Pancreas (tissue), 10 donors: ENCODE measurements around the gene PCSK6. TPM values are rescaled to one million over a fixed set of nuclear protein-coding genes. Genes with fewer than 3 reads are reported as not detected.

Experiments used
- ATAC-seq, 4 donors: fragments of 200-7000 bp; cut with Tn5 transposase; one replicate each; pipeline versions ENCODE4 v1.8.0 to v1.9.1; 2020; ENCODE audit warnings: mild to moderate bottlenecking in 4 of 4, moderate library complexity in 4 of 4
- DNase-seq, 6 donors: peaks; one replicate each; pipeline ENCODE4 v3.0.0-alpha.2; 2020
- FAIRE-seq: peaks from 2 replicates; lab custom pipeline; 2012; peaks lifted over from hg19 to GRCh38; lab: Jason Lieb, UNC
- H3K27ac ChIP-seq, 4 donors: fragments of 200-600 bp; sonication (generic); 1 replicate in 3 of 4; 2 replicates in 1 of 4; pipeline versions ENCODE4 v1.5.0 to v1.8.0; 2020
- H3K27me3 ChIP-seq, 4 donors: fragments of 200-600 bp; one replicate each; pipeline ENCODE4 v1.8.0; 2021
- H3K36me3 ChIP-seq, 3 donors: fragments of 200-600 bp; sonication (generic) in 1 of 3; one replicate each; pipeline versions ENCODE4 v1.5.0 to v1.8.0; 2020 to 2021
- H3K4me1 ChIP-seq, 3 donors: fragments of 200-600 bp; one replicate each; pipeline ENCODE4 v1.8.0; 2021
- H3K4me3 ChIP-seq, 4 donors: fragments of 200-600 bp; sonication (generic) in 2 of 4; one replicate each; pipeline versions ENCODE4 v1.5.0 to v1.8.0; 2020 to 2021
- H3K9me3 ChIP-seq, 4 donors: fragments of 200-600 bp; one replicate each; pipeline ENCODE4 v1.8.0; 2021
- WGBS, 2 donors: extraction: QIAGEN DNeasy Blood & Tissue Kit; methylation state at CpG; one replicate each; pipeline ENCODE4 v1.1.7; 2013; 5-methylcytosine and 5-hydroxymethylcytosine counted together
- intact Hi-C, 3 donors: fragments of 100-400 bp; cut with DNase I; formaldehyde crosslinking; loops; one replicate each; pipeline versions ENCODE4 v1.11.1 to v1.14.2; 2022
- polyA plus RNA-seq, 2 donors: library from polyadenylated mRNA; stranded (reverse); fragments of 200-250 nt; gene quantifications; one replicate each; pipeline ENCODE4 v1.2.3, GENCODE V29; 2013
- total RNA-seq, 6 donors: library from RNA; stranded (reverse); fragmentation: NEBNext Ultra II Directional in 4 of 6; extraction: Animal tissue kit (Norgen Biotek cat#: 25700) in 4 of 6; gene quantifications; one replicate each; pipeline versions ENCODE4 v1.2.1 to v1.2.4, GENCODE V29; 2021 to 2023
- TF ChIP-seq, protein P1 (sequence below), 4 donors: fragments of 200-600 bp; sonication (generic) in 3 of 4; IDR thresholded peaks; one replicate each; pipeline versions ENCODE4 v1.5.0 to v1.8.0; 2021; ENCODE audit warnings: antibody characterized with exemption in 4 of 4
- donor health status: healthy with polysubstance abuse.
- donor health status: DM: no; HTN: no; CAD: no; lungs with moderate emphysema.
- donor health status: DM: no; HTN: no; CAD: no.
- donor health status: control.
- donor health status: control.
- donor health status: Bipolar disorder and iron deficiency.
- donor health status: DM: yes; HTN: yes; CAD: no.
- donor health status: DM: no; HTN: no; CAD: no.
- donor health status: DM: no; HTN: no; CAD: no.
- donor health status: DM: yes; HTN: yes; CAD: no.

Gene PCSK6
- total and polyA plus RNA-seq, 8 donors, result 0.87 to 4.5 (median 3.0) TPM

DNA sequence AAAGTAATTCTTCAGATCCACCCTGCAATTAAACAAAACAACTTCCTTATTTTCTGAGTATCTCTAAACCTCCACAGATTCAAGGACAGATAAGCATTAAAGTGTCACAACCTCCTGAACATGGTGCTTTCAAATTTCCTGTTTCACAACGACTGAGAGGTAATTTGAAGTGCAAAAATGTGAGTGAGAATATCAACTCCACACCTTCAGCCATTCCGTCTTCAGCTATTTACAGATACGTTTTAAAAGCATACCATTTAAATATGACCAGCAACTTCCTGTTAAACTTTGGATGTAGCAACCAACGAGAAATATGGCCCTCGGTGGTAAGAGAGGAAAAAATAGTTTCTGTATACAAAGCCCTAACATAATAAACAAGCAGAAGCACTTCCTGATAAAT is 32.1 kb upstream of the PCSK6 start:
- Histone ChIP-seq H3K4me3 (no peak overlapping the region), H3K27ac (no peak overlapping the region), H3K4me1 (no peaks in the 10 kb centered on the region), H3K27me3 (no peaks in the 10 kb centered on the region), H3K9me3 (peaks cover 0 to 5% (median 0%) of the 10 kb centered on the region in 4 donors), H3K36me3 (no peaks in the 10 kb centered on the region)
- DNase-seq, result no peak
- intact Hi-C loops, result no loop called here
- no peak for FAIRE-seq
- no peak for ATAC-seq
- WGBS, 2 donors, result 21 to 27% methylated on average over 5 of the region's 5 CpGs
- TF ChIP-seq, protein P1, sequence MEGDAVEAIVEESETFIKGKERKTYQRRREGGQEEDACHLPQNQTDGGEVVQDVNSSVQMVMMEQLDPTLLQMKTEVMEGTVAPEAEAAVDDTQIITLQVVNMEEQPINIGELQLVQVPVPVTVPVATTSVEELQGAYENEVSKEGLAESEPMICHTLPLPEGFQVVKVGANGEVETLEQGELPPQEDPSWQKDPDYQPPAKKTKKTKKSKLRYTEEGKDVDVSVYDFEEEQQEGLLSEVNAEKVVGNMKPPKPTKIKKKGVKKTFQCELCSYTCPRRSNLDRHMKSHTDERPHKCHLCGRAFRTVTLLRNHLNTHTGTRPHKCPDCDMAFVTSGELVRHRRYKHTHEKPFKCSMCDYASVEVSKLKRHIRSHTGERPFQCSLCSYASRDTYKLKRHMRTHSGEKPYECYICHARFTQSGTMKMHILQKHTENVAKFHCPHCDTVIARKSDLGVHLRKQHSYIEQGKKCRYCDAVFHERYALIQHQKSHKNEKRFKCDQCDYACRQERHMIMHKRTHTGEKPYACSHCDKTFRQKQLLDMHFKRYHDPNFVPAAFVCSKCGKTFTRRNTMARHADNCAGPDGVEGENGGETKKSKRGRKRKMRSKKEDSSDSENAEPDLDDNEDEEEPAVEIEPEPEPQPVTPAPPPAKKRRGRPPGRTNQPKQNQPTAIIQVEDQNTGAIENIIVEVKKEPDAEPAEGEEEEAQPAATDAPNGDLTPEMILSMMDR (IDR thresholded peaks at IDR 0.05), result no peak

DNA sequence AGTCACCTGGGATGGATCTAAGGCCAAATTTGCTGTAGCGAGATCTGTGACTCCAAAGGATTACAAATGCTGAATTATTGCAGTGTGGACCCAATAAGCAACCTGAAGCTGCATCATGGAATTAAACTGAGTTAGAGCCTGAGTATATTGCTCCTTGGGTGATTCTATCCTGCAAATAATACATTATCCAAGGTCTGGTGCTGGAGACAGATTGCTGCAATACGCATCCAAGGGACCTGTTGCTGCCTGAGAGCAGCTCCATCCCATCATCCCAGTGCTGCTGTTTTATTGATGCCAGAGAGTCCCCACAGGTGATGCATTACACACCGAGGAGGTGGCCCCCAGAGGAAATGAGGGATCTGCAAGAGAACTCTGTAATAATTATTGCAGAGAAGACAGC is 31.6 kb upstream of the PCSK6 start:
- Histone ChIP-seq H3K4me3 (no peak overlapping the region), H3K36me3 (no peaks in the 10 kb centered on the region), H3K9me3 (peaks cover 0 to 5% (median 0%) of the 10 kb centered on the region in 4 donors), H3K27me3 (no peaks in the 10 kb centered on the region), H3K4me1 (no peaks in the 10 kb centered on the region), H3K27ac (no peak overlapping the region)
- TF ChIP-seq, protein P1 (IDR thresholded peaks at IDR 0.05), result no peak
- no peak for DNase-seq
- intact Hi-C loops, result no loop called here
- ATAC-seq, result no peak
- no peak for FAIRE-seq
- 62% methylated on average over 3 of the region's 3 CpGs for WGBS, 2 donors

DNA sequence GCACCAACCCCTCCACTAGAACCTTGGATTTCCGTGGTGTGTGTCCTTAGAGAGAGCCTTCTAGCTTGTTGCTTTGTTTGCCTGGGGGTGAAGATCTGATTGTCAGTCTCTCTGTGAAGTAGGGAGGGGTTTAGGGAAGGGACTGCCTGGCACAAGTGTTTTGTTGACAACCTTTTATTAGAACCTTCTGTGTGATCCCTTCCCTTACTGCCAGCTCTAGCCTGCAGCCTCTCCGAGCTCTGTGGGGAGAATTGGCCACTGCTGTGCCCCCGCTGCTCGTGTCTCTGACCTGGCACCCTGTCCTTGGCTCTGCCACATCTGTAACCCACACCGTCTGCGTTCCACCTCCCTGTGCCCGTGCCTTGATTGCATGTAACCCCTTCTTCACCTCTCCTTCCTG is 30.9 kb upstream of the PCSK6 start:
- no peak overlapping the region for H3K27ac ChIP-seq
- intact Hi-C loops, result no loop called here

DNA sequence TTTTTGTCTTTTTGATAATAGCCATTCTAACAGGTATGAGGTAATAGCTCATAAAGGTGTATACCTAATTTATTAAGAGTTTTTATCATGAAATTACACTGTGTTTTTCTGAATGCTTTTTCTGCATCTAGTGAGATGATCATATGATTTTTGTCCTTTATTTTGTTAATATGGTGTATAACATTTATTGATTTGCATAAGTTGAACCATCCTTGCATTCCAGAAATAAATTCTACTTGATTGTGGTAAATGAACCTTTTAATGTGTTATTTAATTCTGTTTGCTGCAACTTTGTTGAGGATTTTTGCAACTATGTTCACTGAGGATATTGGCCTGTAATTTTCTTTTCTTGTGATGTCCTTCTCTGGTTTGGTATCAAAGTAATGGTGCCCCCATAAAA is 28.0 kb upstream of the PCSK6 start:
- Histone ChIP-seq H3K9me3 (peaks cover 0 to 5% (median 0%) of the 10 kb centered on the region in 4 donors), H3K27ac (no peak overlapping the region), H3K4me1 (no peaks in the 10 kb centered on the region), H3K4me3 (no peak overlapping the region), H3K36me3 (no peaks in the 10 kb centered on the region), H3K27me3 (no peaks in the 10 kb centered on the region)
- intact Hi-C loops, result no loop called here
- DNase-seq, result no peak
- no peak for ATAC-seq
- TF ChIP-seq, protein P1 (IDR thresholded peaks at IDR 0.05), result no peak
- no peak for FAIRE-seq

More for the DNA sequence above, 30.9 kb upstream of the PCSK6 start:
- TF ChIP-seq, protein P1 (IDR thresholded peaks at IDR 0.05), result no peak
- H3K4me3 ChIP-seq, result no peak overlapping the region
- 53 to 61% methylated on average over 7 of the region's 7 CpGs for WGBS, 2 donors
- ATAC-seq, result no peak
- H3K27me3 ChIP-seq, result no peaks in the 10 kb centered on the region
- H3K4me1 ChIP-seq, result no peaks in the 10 kb centered on the region
- H3K36me3 ChIP-seq, result no peaks in the 10 kb centered on the region
- peaks cover 0 to 5% (median 0%) of the 10 kb centered on the region in 4 donors for H3K9me3 ChIP-seq
- DNase-seq, result peak in 1 of 6 donors; percentile 5
- no peak for FAIRE-seq

DNA sequence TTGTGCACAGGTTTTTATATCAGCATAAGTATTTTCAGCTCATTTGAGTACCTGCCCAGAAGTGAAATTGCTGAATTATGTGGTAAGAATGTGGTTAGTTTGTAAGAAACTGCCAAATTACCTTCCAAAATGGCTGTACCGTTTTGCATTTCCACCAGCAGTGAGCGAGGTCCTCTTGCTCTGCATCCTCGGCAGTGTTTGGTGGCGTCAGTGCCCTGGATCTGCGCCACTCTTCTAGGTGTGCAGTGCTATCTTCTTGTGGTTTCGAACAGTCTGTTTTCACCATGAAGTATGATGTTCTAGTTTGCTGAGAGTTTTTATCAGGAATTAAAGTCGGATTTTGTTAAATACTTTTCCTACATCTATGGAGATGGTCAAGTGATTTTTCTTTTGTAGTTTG is 24.8 kb upstream of the PCSK6 start:
- H3K9me3 ChIP-seq, result peaks cover 0 to 5% (median 0%) of the 10 kb centered on the region in 4 donors
- ATAC-seq, result no peak
- no peak for DNase-seq
- no peak overlapping the region for H3K27ac ChIP-seq
- H3K4me1 ChIP-seq, result no peaks in the 10 kb centered on the region
- H3K4me3 ChIP-seq, result no peak overlapping the region
- H3K27me3 ChIP-seq, result no peaks in the 10 kb centered on the region
- intact Hi-C loops, result no loop called here
- 89 to 94% methylated on average over 7 of the region's 7 CpGs for WGBS, 2 donors
- FAIRE-seq, result no peak
- TF ChIP-seq, protein P1 (IDR thresholded peaks at IDR 0.05), result no peak
- no peaks in the 10 kb centered on the region for H3K36me3 ChIP-seq
